ENCODE data around the gene RALGPS1. TPM values are rescaled to one million over a fixed set of nuclear protein-coding genes. Genes with fewer than 3 reads are reported as not detected.
A peak's percentile ranks its signal among the peaks of the same experiment; 100 is the strongest.

Gene RALGPS1
- total RNA-seq, 1 donor = 2.9 TPM

GRCh38 chr9:127161081-127161624 lies 246.6 kb downstream of the RALGPS1 start:
- DNase-seq (ENCODE audit: low read depth) = no peak
- no peak overlapping the region for H3K4me3 ChIP-seq (ENCODE audit: low read depth, low read length)
- TF ChIP-seq CTCF (IDR thresholded peaks at IDR 0.05; ENCODE audit: insufficient read depth, low read length) = no peak

- DNase-seq (ENCODE audit: low read depth) = no peak
- TF ChIP-seq CTCF (IDR thresholded peaks at IDR 0.05; ENCODE audit: insufficient read depth, low read length) = no peak
- H3K4me3 ChIP-seq (ENCODE audit: low read depth, low read length) = no peak overlapping the region
Observed at GRCh38 chr9:127162046-127162863, 247.7 kb downstream of the RALGPS1 start.

GRCh38 chr9:127162864-127163365 lies 248.3 kb downstream of the RALGPS1 start:
- no peak for DNase-seq (ENCODE audit: low read depth)
- no peak for TF ChIP-seq CTCF (IDR thresholded peaks at IDR 0.05; ENCODE audit: insufficient read depth, low read length)
- no peak overlapping the region for H3K4me3 ChIP-seq (ENCODE audit: low read depth, low read length)

- H3K4me3 ChIP-seq (ENCODE audit: low read depth, low read length) = no peak overlapping the region
- TF ChIP-seq CTCF (IDR thresholded peaks at IDR 0.05; ENCODE audit: insufficient read depth, low read length) = no peak
- peak; percentile 66 for DNase-seq (ENCODE audit: low read depth)
Observed at GRCh38 chr9:127163409-127163808, 248.8 kb downstream of the RALGPS1 start.

GRCh38 chr9:127165116-127165515 lies 250.5 kb downstream of the RALGPS1 start:
- no peak overlapping the region for H3K4me3 ChIP-seq (ENCODE audit: low read depth, low read length)

GRCh38 chr9:127166111-127166510 lies 251.5 kb downstream of the RALGPS1 start:
- TF ChIP-seq CTCF (IDR thresholded peaks at IDR 0.05; ENCODE audit: insufficient read depth, low read length) = no peak

More at GRCh38 chr9:127165116-127165515, 250.5 kb downstream of the RALGPS1 start:
- DNase-seq (ENCODE audit: low read depth) = no peak
- no peak for TF ChIP-seq CTCF (IDR thresholded peaks at IDR 0.05; ENCODE audit: insufficient read depth, low read length)

More at GRCh38 chr9:127166111-127166510, 251.5 kb downstream of the RALGPS1 start:
- no peak for DNase-seq (ENCODE audit: low read depth)
- no peak overlapping the region for H3K4me3 ChIP-seq (ENCODE audit: low read depth, low read length)

All from fibroblast of the aortic adventitia (primary cell).